Heart right ventricle (tissue), 16 donors: Measurements from ENCODE around the gene TOM1L1. TPM values are rescaled to one million over a fixed set of nuclear protein-coding genes. Genes with fewer than 3 reads are reported as not detected.

Experiments
- ATAC-seq, 8 donors: fragments of 200-7000 bp; cut with Tn5 transposase; one replicate each; pipeline ENCODE4 v1.9.1; 2020; ENCODE audit warnings: mild to moderate bottlenecking in 8 of 8, moderate library complexity in 8 of 8, moderate number of reproducible peaks in 1 of 8
- DNase-seq, 2 donors: peaks; one replicate each; pipeline ENCODE4 v3.0.0-alpha.2; 2020
- H3K27ac ChIP-seq, 10 donors: fragments of 200-600 bp; sonication (generic) in 2 of 10; one replicate each; pipeline versions ENCODE4 v1.5.0 to v1.8.0; 2020 to 2022; ENCODE audit warnings: mild to moderate bottlenecking in 3 of 10
- H3K27me3 ChIP-seq, 7 donors: fragments of 200-600 bp; one replicate each; pipeline ENCODE4 v1.8.0; 2021 to 2022; ENCODE audit warnings: mild to moderate bottlenecking in 2 of 7
- H3K36me3 ChIP-seq, 9 donors: fragments of 200-600 bp; sonication (generic) in 1 of 9; one replicate each; pipeline versions ENCODE4 v1.5.0 to v1.8.0; 2020 to 2022; ENCODE audit warnings: mild to moderate bottlenecking in 2 of 9
- H3K4me1 ChIP-seq, 9 donors: fragments of 200-600 bp; sonication (generic) in 1 of 9; one replicate each; pipeline versions ENCODE4 v1.5.0 to v1.8.0; 2020 to 2022; ENCODE audit warnings: mild to moderate bottlenecking in 4 of 9
- H3K4me3 ChIP-seq, 10 donors: fragments of 200-600 bp; sonication (generic) in 2 of 10; one replicate each; pipeline versions ENCODE4 v1.5.0 to v1.8.0; 2020 to 2022; ENCODE audit warnings: mild to moderate bottlenecking in 7 of 10, moderate library complexity in 2 of 10
- H3K9me3 ChIP-seq, 11 donors: fragments of 200-600 bp in 10 of 11; sonication (generic) in 2 of 11; one replicate each; pipeline versions ENCODE4 v1.5.0 to v1.8.0; 2013 to 2022; ENCODE audit warnings: mild to moderate bottlenecking in 2 of 11, control low read depth in 1 of 11, moderate library complexity in 1 of 11
- CTCF ChIP-seq, 9 donors: fragments of 200-600 bp; sonication (generic) in 2 of 9; IDR thresholded peaks; one replicate each; pipeline versions ENCODE4 v1.5.0 to v1.8.0; 2021 to 2022; ENCODE audit warnings: antibody characterized with exemption in 9 of 9, mild to moderate bottlenecking in 5 of 9, moderate library complexity in 1 of 9
- WGBS, 2 donors: extraction: QIAGEN DNeasy Blood & Tissue Kit; methylation state at CpG; one replicate each; pipeline ENCODE4 v1.1.7; 2013; ENCODE audit warnings: inconsistent platforms in 1 of 2; 5-methylcytosine and 5-hydroxymethylcytosine counted together
- intact Hi-C, 10 donors: fragments of 100-400 bp; cut with DNase I; formaldehyde crosslinking; loops; one replicate each; pipeline versions ENCODE4 v1.11.1 to v1.14.2; 2022
- polyA plus RNA-seq, 2 donors: library from polyadenylated mRNA; stranded (reverse); fragments of 200-250 nt; gene quantifications; one replicate each; pipeline ENCODE4 v1.2.3, GENCODE V29; 2013
- total RNA-seq, 10 donors: library from RNA; stranded (reverse); fragmentation: NEBNext Ultra II Directional in 3 of 10; extraction: Animal tissue kit (Norgen Biotek cat#: 25700) in 3 of 10; gene quantifications; one replicate each; pipeline versions ENCODE4 v1.2.1 to v1.2.4, GENCODE V29; 2021 to 2023
- donor health status: Arrhythmogenic right ventricular cardiomyopathy.
- donor health status: ischemic (EF 13 %, LVEDD 7.1; RV severe dilation, severe dysfunction).
- donor health status: healthy with polysubstance abuse.
- donor health status: DM: no; HTN: yes; CAD: no.
- donor health status: DM: no; HTN: no; CAD: no.
- donor health status: ischemic (EF 25% LVEDD 6.9; RV normal size, moderate dysfunction).
- donor health status: ischemic (EF 25% LVEDD 5.7; RV mildly dilated, moderate dysfunction).
- donor health status: healthy.
- donor health status: DM: yes; HTN: yes; CAD: no.
- donor health status: Ischemic cardiomyopathy.
- donor health status: ischemic (EF 35%, LVEDD 5.7; RV mildly dilated, moderate dysfunction).
- donor health status: nonischemic (EF 11% LVEDD 7.7; RV severe dilation, severe dysfunction).
- donor health status: DM: yes; HTN: yes; CAD: no.
- donor health status: PGD.
- donor health status: ischemic (EF 29% LVEDD 5.4; RV normal size, mild dysfunction).
- donor health status: nonischemic (EF 23%, LVEDD 6.1; RV moderate dilation, normal function).

TOM1L1 gene
- total and polyA plus RNA-seq, 12 donors = 5.0 to 14.4 (median 9.4) TPM

GRCh38 chr17:54924405-54924804 lies 23.8 kb downstream of the TOM1L1 start:
- no peak for ATAC-seq
- Histone ChIP-seq H3K27me3 (no peaks in the 10 kb centered on the region), H3K4me1 (no peaks in the 10 kb centered on the region), H3K9me3 (no peaks in the 10 kb centered on the region), H3K27ac (no peak overlapping the region), H3K36me3 (no peaks in the 10 kb centered on the region), H3K4me3 (no peak overlapping the region)
- no peak for DNase-seq
- TF ChIP-seq CTCF (IDR thresholded peaks at IDR 0.05) = no peak
- intact Hi-C loops = no loop called here
- 86% methylated on average over 5 of the region's 5 CpGs for WGBS, 2 donors

GRCh38 chr17:54927525-54927924 lies 26.9 kb downstream of the TOM1L1 start:
- WGBS, 2 donors = 74 to 84% methylated on average over 3 of the region's 3 CpGs
- DNase-seq (no peak), ATAC-seq (no peak)
- intact Hi-C loops = no loop called here
- Histone ChIP-seq H3K27ac (no peak overlapping the region), H3K36me3 (peaks cover 0 to 9% (median 0%) of the 10 kb centered on the region in 9 donors), H3K4me1 (no peaks in the 10 kb centered on the region), H3K4me3 (no peak overlapping the region), H3K9me3 (no peaks in the 10 kb centered on the region), H3K27me3 (no peaks in the 10 kb centered on the region)
- no peak for TF ChIP-seq CTCF (IDR thresholded peaks at IDR 0.05)

GRCh38 chr17:54932711-54933110 lies 32.1 kb downstream of the TOM1L1 start:
- no peaks in the 10 kb centered on the region for H3K9me3 ChIP-seq
- TF ChIP-seq CTCF (IDR thresholded peaks at IDR 0.05) = no peak
- peaks cover 0 to 42% (median 0%) of the 10 kb centered on the region in 9 donors for H3K36me3 ChIP-seq
- H3K27ac ChIP-seq = no peak overlapping the region
- no peaks in the 10 kb centered on the region for H3K4me1 ChIP-seq
- ATAC-seq (no peak), DNase-seq (no peak)
- intact Hi-C loops = no loop called here
- no peaks in the 10 kb centered on the region for H3K27me3 ChIP-seq
- 93 to 98% methylated on average over 1 of the region's 1 CpG for WGBS, 2 donors
- no peak overlapping the region for H3K4me3 ChIP-seq

GRCh38 chr17:54933921-54934320 lies 33.3 kb downstream of the TOM1L1 start:
- Histone ChIP-seq H3K36me3 (peaks cover 0 to 46% (median 0%) of the 10 kb centered on the region in 9 donors), H3K4me1 (no peaks in the 10 kb centered on the region), H3K27ac (no peak overlapping the region), H3K9me3 (no peaks in the 10 kb centered on the region), H3K27me3 (no peaks in the 10 kb centered on the region), H3K4me3 (no peak overlapping the region)
- 72 to 82% methylated on average over 3 of the region's 3 CpGs for WGBS, 2 donors
- ATAC-seq (no peak), DNase-seq (no peak)
- intact Hi-C loops = no loop called here
- TF ChIP-seq CTCF (IDR thresholded peaks at IDR 0.05) = no peak
